HepG2 (cell line): ENCODE results near the gene ATOSB. TPM values are rescaled to one million over a fixed set of nuclear protein-coding genes. Genes with fewer than 3 reads are reported as not detected.

Source experiments
- ETV5 ChIP-seq: IDR thresholded peaks from 2 replicates; pipeline ENCODE4 v1.6.1; 2018; ENCODE audit warnings: missing biosample characterization, missing genetic modification reagents, inconsistent platforms, borderline replicate concordance
- GABPA ChIP-seq, 2 experiments: IDR thresholded peaks; 2 replicates each; pipeline ENCODE4 v1.6.1; 2011 to 2016; ENCODE audit warnings: low read depth in 2 of 2, low read length in 1 of 2, missing biosample characterization in 1 of 2, missing genetic modification characterization in 1 of 2
- GATA4 ChIP-seq: sonication (generic); IDR thresholded peaks from 2 replicates; pipeline ENCODE4 v1.6.1; 2016; ENCODE audit warnings: antibody characterized with exemption, low read depth, borderline replicate concordance
- HOXA7 ChIP-seq: sonication (generic); formaldehyde crosslinking; IDR thresholded peaks from 2 replicates; pipeline ENCODE4 v1.8.1; 2022; ENCODE audit warnings: mild to moderate bottlenecking, missing genetic modification reagents, moderate library complexity
- NCOA2 ChIP-seq: sonication (generic); formaldehyde crosslinking; IDR thresholded peaks from 2 replicates; pipeline ENCODE4 v1.8.0; 2022; ENCODE audit warnings: inconsistent platforms
- NCOR1 ChIP-seq: fragments of 200-600 bp; sonication (generic); IDR thresholded peaks from 2 replicates; pipeline ENCODE4 v1.7.0; 2017; ENCODE audit warnings: antibody characterized with exemption, low read length, borderline replicate concordance
- RAD51 ChIP-seq: fragments of 450-650 bp; IDR thresholded peaks from 2 replicates; pipeline ENCODE4 v1.6.1; 2016; ENCODE audit warnings: borderline replicate concordance
- RFX1 ChIP-seq: fragments of 450-650 bp; IDR thresholded peaks from 2 replicates; pipeline ENCODE4 v1.6.1; 2017
- SALL2 ChIP-seq: sonication (generic); formaldehyde crosslinking; IDR thresholded peaks from 2 replicates; pipeline ENCODE4 v1.8.1; 2023; ENCODE audit warnings: mild to moderate bottlenecking, missing genetic modification reagents, inconsistent platforms
- SP1 ChIP-seq, 2 experiments: fragments of 450-650 bp in 1 of 2; sonication (generic) in 1 of 2; formaldehyde crosslinking in 1 of 2; IDR thresholded peaks; 2 replicates each; pipeline versions ENCODE4 v1.4.0 to v1.6.1; 2016 to 2020; ENCODE audit warnings: missing genetic modification reagents in 1 of 2
- ZNF614 ChIP-seq: IDR thresholded peaks from 2 replicates; pipeline ENCODE4 v1.6.1; 2018; ENCODE audit warnings: missing biosample characterization, missing genetic modification reagents, inconsistent platforms, borderline replicate concordance
- ZNF773 ChIP-seq: sonication (generic); formaldehyde crosslinking; IDR thresholded peaks from 2 replicates; pipeline ENCODE4 v1.4.0; 2020; ENCODE audit warnings: missing genetic modification reagents, borderline replicate concordance
- polyA plus RNA-seq, 8 experiments: library from polyadenylated mRNA; depleted of rRNA in 3 of 8; stranded (reverse) in 7 of 8; unstranded in 1 of 8; fragments of >200 nt; fragmentation: Illumina TruSeq in 4 of 8; extraction: Trizol in 4 of 8; gene quantifications; 2 replicates each; pipeline versions ENCODE4 v1.2.1 to v1.2.3, GENCODE V29; 2011 to 2016; ENCODE audit warnings: low read depth in 4 of 8, missing spikeins in 1 of 8, mixed read lengths in 1 of 8; ENCODE audit not compliant: insufficient read depth in 1 of 8
- total RNA-seq, 5 experiments: library from RNA; depleted of rRNA; stranded (reverse); fragments of >200 nt; fragmentation: Illumina TruSeq; extraction: Trizol; gene quantifications; 2 replicates each; pipeline ENCODE4 v1.2.3, GENCODE V29; 2016; ENCODE audit warnings: low read depth in 1 of 5
- TF ChIP-seq, protein P1 (sequence below): sonication (generic); formaldehyde crosslinking; IDR thresholded peaks from 2 replicates; pipeline ENCODE4 v1.4.0; 2020; ENCODE audit warnings: missing genetic modification reagents
- TF ChIP-seq, protein P2 (sequence below): sonication (generic); formaldehyde crosslinking; conservative IDR thresholded peaks from 2 replicates; pipeline ENCODE4 v1.4.0; 2020; ENCODE audit warnings: missing genetic modification reagents
- TF ChIP-seq, protein P3 (sequence below): sonication (generic); formaldehyde crosslinking; IDR thresholded peaks from 2 replicates; pipeline ENCODE4 v1.9.0; 2021; ENCODE audit warnings: missing genetic modification reagents, borderline replicate concordance
- TF ChIP-seq, protein P4 (sequence below): sonication (generic); formaldehyde crosslinking; conservative IDR thresholded peaks from 2 replicates; pipeline ENCODE4 v1.4.0; 2020; ENCODE audit warnings: missing genetic modification reagents
- TF ChIP-seq, protein P5 (sequence below): fragments of 450-650 bp; IDR thresholded peaks from 2 replicates; pipeline ENCODE4 v1.6.1; 2017

Gene ATOSB
- total and polyA plus RNA-seq, 2 of the 13 experiments (the other 11 are each of a cell fraction or from before 2014, with no cell fraction given), result 1.9 to 6.4 TPM

DNA sequence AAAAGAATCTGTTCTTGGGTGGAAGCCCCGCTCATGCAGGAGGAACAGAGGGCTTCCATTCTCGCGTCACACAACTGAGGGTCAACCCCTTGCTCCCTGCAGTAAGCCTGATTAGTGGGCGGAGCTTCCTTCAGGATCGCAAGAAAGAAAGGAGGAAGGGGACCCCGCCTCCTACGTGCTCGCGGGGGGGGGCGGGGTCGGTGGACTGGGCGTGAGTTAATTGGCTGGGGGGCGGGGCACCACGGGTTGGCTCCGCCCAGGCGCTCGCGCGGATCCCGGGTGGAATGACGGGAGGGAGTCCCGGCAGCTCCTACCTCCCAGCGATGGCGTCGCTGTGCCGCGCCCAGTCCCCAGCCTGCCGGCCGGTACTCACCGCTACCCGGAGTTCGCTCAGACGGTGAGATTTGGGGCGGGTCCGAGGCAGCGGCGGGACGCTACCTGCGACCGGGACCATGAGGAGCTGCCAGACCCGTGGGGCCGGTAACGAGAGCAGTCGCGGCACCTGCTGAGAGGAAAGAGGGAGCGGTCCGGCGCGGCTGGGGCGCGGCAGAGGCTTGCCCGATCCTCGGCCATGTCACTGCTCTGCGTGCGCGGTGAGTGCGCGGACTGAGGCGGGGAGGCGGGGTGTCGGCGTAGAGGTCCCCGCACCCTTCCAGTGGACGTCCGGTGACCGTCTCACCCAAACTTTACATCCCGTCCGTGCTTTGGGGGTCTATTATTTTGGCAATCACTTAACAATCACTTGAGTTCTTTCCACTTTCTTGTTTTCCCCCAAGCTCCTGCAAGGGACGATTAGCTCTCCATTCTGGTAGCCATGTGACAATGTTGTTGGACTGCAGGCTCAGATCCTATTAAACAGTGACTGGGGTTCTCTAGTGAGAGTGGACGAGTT is 46.3 kb upstream of the ATOSB start, which contains the start of gene UNC13B (continued):
- 0 out of 2 replicates have a peak, but pooled peaks have one; percentile 24 for TF ChIP-seq GATA4
- TF ChIP-seq, protein P1, sequence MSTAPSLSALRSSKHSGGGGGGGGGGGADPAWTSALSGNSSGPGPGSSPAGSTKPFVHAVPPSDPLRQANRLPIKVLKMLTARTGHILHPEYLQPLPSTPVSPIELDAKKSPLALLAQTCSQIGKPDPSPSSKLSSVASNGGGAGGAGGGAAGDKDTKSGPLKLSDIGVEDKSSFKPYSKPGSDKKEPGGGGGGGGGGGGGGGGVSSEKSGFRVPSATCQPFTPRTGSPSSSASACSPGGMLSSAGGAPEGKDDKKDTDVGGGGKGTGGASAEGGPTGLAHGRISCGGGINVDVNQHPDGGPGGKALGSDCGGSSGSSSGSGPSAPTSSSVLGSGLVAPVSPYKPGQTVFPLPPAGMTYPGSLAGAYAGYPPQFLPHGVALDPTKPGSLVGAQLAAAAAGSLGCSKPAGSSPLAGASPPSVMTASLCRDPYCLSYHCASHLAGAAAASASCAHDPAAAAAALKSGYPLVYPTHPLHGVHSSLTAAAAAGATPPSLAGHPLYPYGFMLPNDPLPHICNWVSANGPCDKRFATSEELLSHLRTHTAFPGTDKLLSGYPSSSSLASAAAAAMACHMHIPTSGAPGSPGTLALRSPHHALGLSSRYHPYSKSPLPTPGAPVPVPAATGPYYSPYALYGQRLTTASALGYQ, result peak; percentile 52; the same call in 1 of the 2 replicates
- TF ChIP-seq, protein P2, sequence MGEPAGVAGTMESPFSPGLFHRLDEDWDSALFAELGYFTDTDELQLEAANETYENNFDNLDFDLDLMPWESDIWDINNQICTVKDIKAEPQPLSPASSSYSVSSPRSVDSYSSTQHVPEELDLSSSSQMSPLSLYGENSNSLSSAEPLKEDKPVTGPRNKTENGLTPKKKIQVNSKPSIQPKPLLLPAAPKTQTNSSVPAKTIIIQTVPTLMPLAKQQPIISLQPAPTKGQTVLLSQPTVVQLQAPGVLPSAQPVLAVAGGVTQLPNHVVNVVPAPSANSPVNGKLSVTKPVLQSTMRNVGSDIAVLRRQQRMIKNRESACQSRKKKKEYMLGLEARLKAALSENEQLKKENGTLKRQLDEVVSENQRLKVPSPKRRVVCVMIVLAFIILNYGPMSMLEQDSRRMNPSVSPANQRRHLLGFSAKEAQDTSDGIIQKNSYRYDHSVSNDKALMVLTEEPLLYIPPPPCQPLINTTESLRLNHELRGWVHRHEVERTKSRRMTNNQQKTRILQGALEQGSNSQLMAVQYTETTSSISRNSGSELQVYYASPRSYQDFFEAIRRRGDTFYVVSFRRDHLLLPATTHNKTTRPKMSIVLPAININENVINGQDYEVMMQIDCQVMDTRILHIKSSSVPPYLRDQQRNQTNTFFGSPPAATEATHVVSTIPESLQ (CRISPR knock-in tag), result no peak
- no peak for TF ChIP-seq NCOR1
- TF ChIP-seq ETV5, result no peak
- TF ChIP-seq, protein P3, sequence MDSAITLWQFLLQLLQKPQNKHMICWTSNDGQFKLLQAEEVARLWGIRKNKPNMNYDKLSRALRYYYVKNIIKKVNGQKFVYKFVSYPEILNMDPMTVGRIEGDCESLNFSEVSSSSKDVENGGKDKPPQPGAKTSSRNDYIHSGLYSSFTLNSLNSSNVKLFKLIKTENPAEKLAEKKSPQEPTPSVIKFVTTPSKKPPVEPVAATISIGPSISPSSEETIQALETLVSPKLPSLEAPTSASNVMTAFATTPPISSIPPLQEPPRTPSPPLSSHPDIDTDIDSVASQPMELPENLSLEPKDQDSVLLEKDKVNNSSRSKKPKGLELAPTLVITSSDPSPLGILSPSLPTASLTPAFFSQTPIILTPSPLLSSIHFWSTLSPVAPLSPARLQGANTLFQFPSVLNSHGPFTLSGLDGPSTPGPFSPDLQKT, result no peak
- TF ChIP-seq, protein P4, sequence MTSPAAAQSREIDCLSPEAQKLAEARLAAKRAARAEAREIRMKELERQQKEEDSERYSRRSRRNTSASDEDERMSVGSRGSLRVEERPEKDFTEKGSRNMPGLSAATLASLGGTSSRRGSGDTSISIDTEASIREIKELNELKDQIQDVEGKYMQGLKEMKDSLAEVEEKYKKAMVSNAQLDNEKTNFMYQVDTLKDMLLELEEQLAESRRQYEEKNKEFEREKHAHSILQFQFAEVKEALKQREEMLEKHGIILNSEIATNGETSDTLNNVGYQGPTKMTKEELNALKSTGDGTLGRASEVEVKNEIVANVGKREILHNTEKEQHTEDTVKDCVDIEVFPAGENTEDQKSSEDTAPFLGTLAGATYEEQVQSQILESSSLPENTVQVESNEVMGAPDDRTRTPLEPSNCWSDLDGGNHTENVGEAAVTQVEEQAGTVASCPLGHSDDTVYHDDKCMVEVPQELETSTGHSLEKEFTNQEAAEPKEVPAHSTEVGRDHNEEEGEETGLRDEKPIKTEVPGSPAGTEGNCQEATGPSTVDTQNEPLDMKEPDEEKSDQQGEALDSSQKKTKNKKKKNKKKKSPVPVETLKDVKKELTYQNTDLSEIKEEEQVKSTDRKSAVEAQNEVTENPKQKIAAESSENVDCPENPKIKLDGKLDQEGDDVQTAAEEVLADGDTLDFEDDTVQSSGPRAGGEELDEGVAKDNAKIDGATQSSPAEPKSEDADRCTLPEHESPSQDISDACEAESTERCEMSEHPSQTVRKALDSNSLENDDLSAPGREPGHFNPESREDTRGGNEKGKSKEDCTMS (CRISPR knock-in tag), result no peak
- peak; percentile 75; the same call in 1 of the 2 replicates for TF ChIP-seq SALL2
- TF ChIP-seq GABPA (IDR thresholded peaks at IDR 0.05; ENCODE audit: low read depth, low read length), result no peak
- no peak for TF ChIP-seq GABPA (CRISPR knock-in tag; IDR thresholded peaks at IDR 0.05; ENCODE audit: low read depth)
- no peak for TF ChIP-seq RFX1
- peak; percentile 22; the same call in 1 of the 2 replicates for TF ChIP-seq NCOA2 (CRISPR knock-in tag)
- peak; percentile 53; the same call in 1 of the 2 replicates for TF ChIP-seq ZNF614
- TF ChIP-seq, protein P5, sequence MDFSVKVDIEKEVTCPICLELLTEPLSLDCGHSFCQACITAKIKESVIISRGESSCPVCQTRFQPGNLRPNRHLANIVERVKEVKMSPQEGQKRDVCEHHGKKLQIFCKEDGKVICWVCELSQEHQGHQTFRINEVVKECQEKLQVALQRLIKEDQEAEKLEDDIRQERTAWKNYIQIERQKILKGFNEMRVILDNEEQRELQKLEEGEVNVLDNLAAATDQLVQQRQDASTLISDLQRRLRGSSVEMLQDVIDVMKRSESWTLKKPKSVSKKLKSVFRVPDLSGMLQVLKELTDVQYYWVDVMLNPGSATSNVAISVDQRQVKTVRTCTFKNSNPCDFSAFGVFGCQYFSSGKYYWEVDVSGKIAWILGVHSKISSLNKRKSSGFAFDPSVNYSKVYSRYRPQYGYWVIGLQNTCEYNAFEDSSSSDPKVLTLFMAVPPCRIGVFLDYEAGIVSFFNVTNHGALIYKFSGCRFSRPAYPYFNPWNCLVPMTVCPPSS, result no peak
- no peak for TF ChIP-seq SP1 (IDR thresholded peaks at IDR 0.05)
- TF ChIP-seq SP1 (CRISPR knock-in tag; IDR thresholded peaks at IDR 0.05), result peak; percentile 75
- TF ChIP-seq RAD51, result no peak
- peak; percentile 76; the same call in 1 of the 2 replicates for TF ChIP-seq HOXA7
- no peak for TF ChIP-seq ZNF773 (CRISPR knock-in tag)
